Activated CD8-positive, alpha-beta memory T cell treated with anti-CD3 and anti-CD28 coated beads, Interleukin-2, amount 50 U/mL, for 4 hours (primary cell): Measurements from ENCODE around the gene BAZ1A.

Experiments
- DNase-seq: peaks from one replicate; pipeline ENCODE4 v3.0.0-alpha.2; 2020

BAZ1A gene, protein sequence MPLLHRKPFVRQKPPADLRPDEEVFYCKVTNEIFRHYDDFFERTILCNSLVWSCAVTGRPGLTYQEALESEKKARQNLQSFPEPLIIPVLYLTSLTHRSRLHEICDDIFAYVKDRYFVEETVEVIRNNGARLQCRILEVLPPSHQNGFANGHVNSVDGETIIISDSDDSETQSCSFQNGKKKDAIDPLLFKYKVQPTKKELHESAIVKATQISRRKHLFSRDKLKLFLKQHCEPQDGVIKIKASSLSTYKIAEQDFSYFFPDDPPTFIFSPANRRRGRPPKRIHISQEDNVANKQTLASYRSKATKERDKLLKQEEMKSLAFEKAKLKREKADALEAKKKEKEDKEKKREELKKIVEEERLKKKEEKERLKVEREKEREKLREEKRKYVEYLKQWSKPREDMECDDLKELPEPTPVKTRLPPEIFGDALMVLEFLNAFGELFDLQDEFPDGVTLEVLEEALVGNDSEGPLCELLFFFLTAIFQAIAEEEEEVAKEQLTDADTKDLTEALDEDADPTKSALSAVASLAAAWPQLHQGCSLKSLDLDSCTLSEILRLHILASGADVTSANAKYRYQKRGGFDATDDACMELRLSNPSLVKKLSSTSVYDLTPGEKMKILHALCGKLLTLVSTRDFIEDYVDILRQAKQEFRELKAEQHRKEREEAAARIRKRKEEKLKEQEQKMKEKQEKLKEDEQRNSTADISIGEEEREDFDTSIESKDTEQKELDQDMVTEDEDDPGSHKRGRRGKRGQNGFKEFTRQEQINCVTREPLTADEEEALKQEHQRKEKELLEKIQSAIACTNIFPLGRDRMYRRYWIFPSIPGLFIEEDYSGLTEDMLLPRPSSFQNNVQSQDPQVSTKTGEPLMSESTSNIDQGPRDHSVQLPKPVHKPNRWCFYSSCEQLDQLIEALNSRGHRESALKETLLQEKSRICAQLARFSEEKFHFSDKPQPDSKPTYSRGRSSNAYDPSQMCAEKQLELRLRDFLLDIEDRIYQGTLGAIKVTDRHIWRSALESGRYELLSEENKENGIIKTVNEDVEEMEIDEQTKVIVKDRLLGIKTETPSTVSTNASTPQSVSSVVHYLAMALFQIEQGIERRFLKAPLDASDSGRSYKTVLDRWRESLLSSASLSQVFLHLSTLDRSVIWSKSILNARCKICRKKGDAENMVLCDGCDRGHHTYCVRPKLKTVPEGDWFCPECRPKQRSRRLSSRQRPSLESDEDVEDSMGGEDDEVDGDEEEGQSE (N-terminal part only)

GRCh38 chr14:34875031-34875922, at the start of gene BAZ1A:
BAZ1A (minus strand) TSS chr14:34875360; CDS start chr14:34874604, 756 bp downstream.
- peak; percentile 31 for DNase-seq

DNA sequence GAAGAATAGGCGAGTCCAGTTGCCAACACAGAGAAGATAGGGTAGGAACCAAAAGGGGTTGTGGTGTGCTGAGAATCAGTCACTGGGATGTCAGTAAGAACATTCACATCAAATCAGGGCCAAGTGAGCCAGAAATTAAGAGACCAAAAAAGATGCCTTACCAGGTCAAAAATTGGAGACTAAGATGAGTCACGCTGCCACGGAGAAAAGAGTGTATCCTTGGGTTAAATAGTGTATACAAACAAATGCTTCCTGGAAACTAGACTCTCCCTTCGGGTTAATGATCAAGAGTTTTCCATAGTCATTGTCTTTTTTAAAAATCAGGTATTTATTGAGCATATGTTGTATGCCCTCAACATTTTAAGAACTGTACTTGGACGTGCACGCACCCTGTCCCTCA, 45.2 kb upstream of the BAZ1A start:
- DNase-seq, result no peak

- no peak for DNase-seq
Observed at GRCh38 chr14:34913619-34914018, 38.5 kb upstream of the BAZ1A start.

- no peak for DNase-seq
Observed at GRCh38 chr14:34912966-34913365, 37.8 kb upstream of the BAZ1A start.

DNA sequence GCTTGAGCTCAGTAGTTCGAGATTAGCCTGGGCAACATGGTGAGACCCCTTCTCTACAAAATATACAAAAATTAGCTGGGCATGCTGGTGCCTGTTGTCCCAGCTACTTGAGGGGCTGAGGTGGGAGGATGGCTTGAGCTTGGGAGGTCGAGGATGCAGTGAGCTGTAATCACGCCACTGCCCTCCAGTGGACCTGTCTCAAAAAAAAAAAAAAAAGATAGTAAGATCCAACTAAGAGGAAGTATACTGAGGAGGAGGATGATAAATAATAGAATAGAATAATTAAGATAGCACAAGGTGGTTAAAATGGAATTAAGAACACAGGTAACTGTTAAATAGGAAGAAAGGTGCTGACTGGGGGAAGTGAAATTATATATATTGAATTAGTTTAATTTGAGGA, 37.0 kb upstream of the BAZ1A start:
- DNase-seq, result no peak

DNA sequence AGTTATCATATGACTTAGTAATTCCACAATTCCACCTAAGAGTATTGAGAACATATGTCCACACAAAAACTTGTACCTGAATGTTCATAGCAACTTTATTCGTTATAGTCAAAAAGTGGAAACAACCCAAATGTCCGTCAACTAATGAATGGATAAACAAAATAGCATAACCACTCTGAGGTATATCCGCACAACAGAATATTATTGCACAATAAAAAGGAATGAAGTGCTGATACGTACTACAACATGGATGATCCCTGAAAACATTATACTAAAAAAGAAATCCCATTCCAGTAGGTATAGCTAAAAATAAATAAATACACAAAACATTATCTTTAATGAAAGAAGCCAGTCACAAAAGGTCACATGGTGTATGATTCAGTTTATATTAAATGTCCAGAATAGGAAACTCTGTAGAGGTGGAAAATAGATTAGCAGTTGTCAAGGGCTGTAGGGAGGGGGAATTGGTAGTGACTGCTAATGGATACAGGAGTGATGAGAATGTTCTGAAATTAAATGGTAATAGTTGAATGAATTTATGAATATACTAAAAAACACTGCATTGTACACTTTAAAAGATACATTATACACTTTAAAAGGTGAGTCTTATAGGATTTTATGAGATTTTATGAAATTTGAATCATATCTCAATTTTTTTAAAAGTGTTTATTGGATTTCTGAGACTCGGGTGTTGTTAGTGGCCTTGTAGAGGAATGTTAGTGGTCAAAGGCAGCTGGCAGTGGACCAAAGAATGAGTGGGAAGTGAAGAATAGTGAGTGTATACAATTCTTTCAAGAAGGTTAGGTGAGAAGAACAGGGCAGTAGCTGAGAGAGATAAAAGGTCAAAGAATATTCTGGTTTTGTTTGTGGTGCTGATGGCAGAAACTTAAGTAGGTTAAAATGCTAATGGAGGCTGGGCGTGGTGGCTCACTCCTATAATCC, 36.3 kb upstream of the BAZ1A start:
- DNase-seq, result no peak

GRCh38 chr14:34906287-34906686, 31.1 kb upstream of the BAZ1A start:
- DNase-seq, result no peak

- no peak for DNase-seq
Observed at GRCh38 chr14:34895277-34895676, 20.1 kb upstream of the BAZ1A start.

DNA sequence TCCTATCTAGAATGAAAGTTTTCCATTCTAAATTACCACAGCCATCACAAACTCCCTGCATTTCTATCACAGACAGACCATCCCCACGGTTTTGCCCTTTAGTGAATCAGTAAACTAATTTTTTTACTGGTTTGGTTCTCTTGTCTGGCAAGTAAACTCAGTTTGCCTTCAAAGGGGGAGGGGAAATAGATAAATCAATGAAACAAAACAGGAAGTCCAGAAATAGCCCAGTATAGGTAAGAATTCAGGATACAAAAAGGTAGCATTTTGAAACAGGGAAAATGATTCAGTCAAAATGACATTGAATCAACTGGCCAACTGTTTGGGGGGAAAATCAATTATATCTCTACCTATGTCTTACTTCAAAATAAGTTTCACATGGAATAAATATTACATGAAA, 15.8 kb upstream of the BAZ1A start:
- no peak for DNase-seq

- no peak for DNase-seq
Observed at GRCh38 chr14:34888186-34888585, 13.0 kb upstream of the BAZ1A start.

GRCh38 chr14:34883954-34884353, 8.8 kb upstream of the BAZ1A start:
- DNase-seq, result no peak

GRCh38 chr14:34874386-34875030, 652 bp downstream of the BAZ1A start:
- DNase-seq, result peak; percentile 56

- peak; percentile 83 for DNase-seq
Observed at GRCh38 chr14:34873589-34874385, 1.4 kb downstream of the BAZ1A start.

- no peak for DNase-seq
Observed at GRCh38 chr14:34872822-34873588, 2.2 kb downstream of the BAZ1A start.

- no peak for DNase-seq
Observed at GRCh38 chr14:34867199-34867598, 8.0 kb downstream of the BAZ1A start.

GRCh38 chr14:34865889-34866574, 9.1 kb downstream of the BAZ1A start:
- no peak for DNase-seq

GRCh38 chr14:34863844-34864243, 11.3 kb downstream of the BAZ1A start:
- DNase-seq, result no peak

DNA sequence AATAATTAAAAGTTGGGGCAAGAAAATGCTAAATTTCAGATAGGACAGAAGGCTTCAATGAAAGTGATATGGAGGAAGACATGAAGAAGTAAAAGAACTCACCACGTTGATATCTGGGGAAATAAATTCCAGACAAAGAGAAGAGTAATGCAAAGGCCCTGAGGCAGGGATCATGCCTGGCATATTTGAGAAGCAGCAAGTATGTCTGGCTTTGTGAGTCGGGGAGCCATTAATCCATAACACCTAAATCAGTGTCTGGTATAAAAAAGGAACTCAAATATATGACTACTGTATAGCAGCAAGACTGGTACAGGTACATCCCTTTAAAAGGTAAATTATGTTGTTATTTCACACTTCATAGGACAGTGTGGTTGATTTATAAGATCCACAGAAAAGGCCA, 16.4 kb downstream of the BAZ1A start:
- DNase-seq, result no peak
